Ishikawa (cell line): ENCODE data around the gene ACD.

Experiments used
- CEBPB ChIP-seq: IDR thresholded peaks from 2 replicates; pipeline ENCODE4 v1.6.1; 2012
- EGR1 ChIP-seq: IDR thresholded peaks from 2 replicates; pipeline ENCODE4 v1.6.1; 2012
- EP300 ChIP-seq: IDR thresholded peaks from 2 replicates; pipeline ENCODE4 v1.6.1; 2012; ENCODE audit warnings: borderline replicate concordance
- FOXM1 ChIP-seq: IDR thresholded peaks from 2 replicates; pipeline ENCODE4 v1.6.1; 2012; ENCODE audit warnings: low read depth, borderline replicate concordance
- MAX ChIP-seq: IDR thresholded peaks from 2 replicates; pipeline ENCODE4 v1.6.1; 2012
- RAD21 ChIP-seq: IDR thresholded peaks from 2 replicates; pipeline ENCODE4 v1.6.1; 2012; ENCODE audit warnings: low read depth
- TAF1 ChIP-seq: IDR thresholded peaks from 2 replicates; pipeline ENCODE4 v1.6.1; 2012; ENCODE audit warnings: low read depth, mild to moderate bottlenecking
- TCF12 ChIP-seq: IDR thresholded peaks from 2 replicates; pipeline ENCODE4 v1.6.1; 2012; ENCODE audit warnings: low read depth
- TEAD4 ChIP-seq: IDR thresholded peaks from 2 replicates; pipeline ENCODE4 v1.6.1; 2012
- YY1 ChIP-seq: IDR thresholded peaks from 2 replicates; pipeline ENCODE4 v1.6.1; 2012; ENCODE audit warnings: low read depth
- TF ChIP-seq, protein P1 (sequence below): IDR thresholded peaks from 2 replicates; pipeline ENCODE4 v1.6.1; 2012

DNA sequence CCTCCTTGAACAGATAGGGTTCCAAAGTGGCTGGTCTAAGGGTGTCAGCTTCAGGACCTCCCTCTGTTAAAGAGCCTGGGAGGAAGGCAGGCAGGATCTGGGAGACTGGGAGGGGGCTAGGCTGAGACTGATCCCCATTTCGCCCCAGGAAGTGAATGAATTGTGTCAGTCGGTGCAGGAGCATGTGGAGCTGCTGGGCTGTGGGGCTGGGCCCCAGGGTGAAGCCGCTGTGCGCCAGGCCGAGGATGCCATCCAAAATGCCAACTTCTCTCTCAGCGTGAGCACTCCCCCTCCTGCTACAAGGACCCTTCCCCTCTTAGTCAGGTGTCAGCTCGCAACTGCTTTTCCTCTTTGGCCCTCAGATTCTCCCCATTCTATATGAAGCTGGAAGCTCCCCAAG lies 9.0 kb downstream of the ACD start:
- TF ChIP-seq EGR1 (no peak), RAD21 (no peak), EP300 (no peak), CEBPB (no peak), TAF1 (no peak), TEAD4 (no peak), FOXM1 (no peak), YY1 (no peak), MAX (no peak), TCF12 (no peak)
- TF ChIP-seq, protein P1, sequence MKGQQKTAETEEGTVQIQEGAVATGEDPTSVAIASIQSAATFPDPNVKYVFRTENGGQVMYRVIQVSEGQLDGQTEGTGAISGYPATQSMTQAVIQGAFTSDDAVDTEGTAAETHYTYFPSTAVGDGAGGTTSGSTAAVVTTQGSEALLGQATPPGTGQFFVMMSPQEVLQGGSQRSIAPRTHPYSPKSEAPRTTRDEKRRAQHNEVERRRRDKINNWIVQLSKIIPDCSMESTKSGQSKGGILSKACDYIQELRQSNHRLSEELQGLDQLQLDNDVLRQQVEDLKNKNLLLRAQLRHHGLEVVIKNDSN, result no peak
